Measurements from ENCODE around the gene DGKH. TPM values are rescaled to one million over a fixed set of nuclear protein-coding genes. Genes with fewer than 3 reads are reported as not detected.

DGKH gene
- total and polyA plus RNA-seq, 8 donors, result 9.8 to 17.1 (median 12.0) TPM

DNA sequence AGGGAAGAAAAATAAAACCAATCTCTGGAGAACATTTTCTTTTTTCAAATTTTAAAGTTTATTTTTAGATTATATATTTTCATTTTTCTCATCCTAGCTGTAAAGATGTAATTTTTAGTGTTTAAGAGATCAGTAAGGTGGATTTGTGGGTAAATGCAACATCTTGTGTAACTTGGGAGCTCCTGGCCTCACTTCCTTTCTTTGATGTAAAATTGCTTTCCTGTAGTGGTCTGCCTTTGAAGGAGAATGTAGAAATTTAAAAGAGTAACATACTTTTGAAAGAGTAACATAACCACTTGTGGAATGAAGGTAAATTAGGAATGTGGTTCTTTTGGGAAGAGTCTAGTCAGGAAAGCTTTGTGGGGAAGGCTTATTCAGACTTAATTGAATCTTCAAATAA lies 127.8 kb downstream of the DGKH start:
- H3K27me3 ChIP-seq, result no peaks in the 10 kb centered on the region
- no peaks in the 10 kb centered on the region for H3K4me1 ChIP-seq
- H3K27ac ChIP-seq, result no peak overlapping the region
- H3K4me3 ChIP-seq, result no peak overlapping the region
- intact Hi-C loops (cut with DNase I), result no loop called here
- H3K9me3 ChIP-seq, result no peaks in the 10 kb centered on the region
- DNase-seq, result no peak
- H3K36me3 ChIP-seq, result peaks cover 0 to 16% of the 10 kb centered on the region in 2 donors
- no peak for ATAC-seq
- TF ChIP-seq CTCF (IDR thresholded peaks at IDR 0.05), result no peak

DNA sequence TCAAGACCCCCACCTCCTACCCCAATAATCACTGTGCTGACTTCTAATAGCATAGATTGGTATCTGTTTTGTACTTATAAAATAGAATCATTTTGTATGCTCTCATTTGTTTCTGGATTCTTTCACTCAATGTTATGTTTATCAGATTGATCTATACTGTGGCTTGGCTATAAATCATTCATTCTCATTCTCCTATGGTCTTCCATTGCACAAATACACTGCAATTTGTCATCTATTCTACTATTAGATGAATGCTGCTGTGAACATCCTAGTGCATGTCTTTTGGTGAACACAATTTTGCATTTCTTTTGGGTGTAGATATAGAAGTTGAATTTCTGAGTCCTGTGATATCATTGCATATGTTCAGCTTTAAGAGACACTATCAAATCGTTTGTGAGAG lies 128.7 kb downstream of the DGKH start:
- Histone ChIP-seq H3K36me3 (peaks cover 0 to 19% of the 10 kb centered on the region in 2 donors), H3K9me3 (no peaks in the 10 kb centered on the region), H3K27ac (no peak overlapping the region), H3K27me3 (no peaks in the 10 kb centered on the region), H3K4me3 (no peak overlapping the region), H3K4me1 (no peaks in the 10 kb centered on the region)
- DNase-seq (no peak), ATAC-seq (no peak)
- intact Hi-C loops (cut with DNase I), result no loop called here
- TF ChIP-seq CTCF (IDR thresholded peaks at IDR 0.05), result no peak

DNA sequence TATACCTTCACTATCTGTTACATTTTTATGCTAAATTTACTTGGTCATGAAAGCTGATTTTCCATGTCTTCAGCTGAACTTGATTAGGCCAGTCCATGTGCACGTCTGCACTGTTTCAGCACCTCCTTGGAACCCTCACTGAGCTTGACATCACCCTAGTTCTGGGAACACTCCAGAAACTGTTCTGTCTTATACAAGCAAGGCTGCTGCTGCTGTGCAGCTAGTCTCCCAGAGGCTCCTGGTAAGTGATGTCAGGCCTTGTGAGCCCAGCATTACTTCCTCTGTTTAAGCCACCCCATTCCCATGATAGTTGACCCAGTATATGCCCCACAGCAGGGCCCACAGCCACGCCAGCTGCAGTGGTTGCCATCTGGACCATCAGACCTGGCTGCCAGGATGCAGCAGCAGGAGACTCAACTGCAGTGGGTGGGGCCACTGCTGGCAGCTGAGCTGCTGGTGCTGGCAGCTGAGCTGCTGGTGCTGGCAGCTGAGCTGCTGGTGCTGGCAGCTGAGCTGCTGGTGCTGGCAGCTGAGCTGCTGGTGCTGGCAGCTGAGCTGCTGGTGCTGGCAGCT lies 133.0 kb downstream of the DGKH start:
- Histone ChIP-seq H3K4me3 (no peak overlapping the region), H3K9me3 (no peaks in the 10 kb centered on the region), H3K27ac (no peak overlapping the region), H3K27me3 (no peaks in the 10 kb centered on the region), H3K4me1 (no peaks in the 10 kb centered on the region), H3K36me3 (peaks cover 0 to 7% of the 10 kb centered on the region in 2 donors)
- intact Hi-C loops (cut with DNase I), result no loop called here
- no peak for TF ChIP-seq CTCF (IDR thresholded peaks at IDR 0.05)
- ATAC-seq, result no peak
- no peak for DNase-seq

DNA sequence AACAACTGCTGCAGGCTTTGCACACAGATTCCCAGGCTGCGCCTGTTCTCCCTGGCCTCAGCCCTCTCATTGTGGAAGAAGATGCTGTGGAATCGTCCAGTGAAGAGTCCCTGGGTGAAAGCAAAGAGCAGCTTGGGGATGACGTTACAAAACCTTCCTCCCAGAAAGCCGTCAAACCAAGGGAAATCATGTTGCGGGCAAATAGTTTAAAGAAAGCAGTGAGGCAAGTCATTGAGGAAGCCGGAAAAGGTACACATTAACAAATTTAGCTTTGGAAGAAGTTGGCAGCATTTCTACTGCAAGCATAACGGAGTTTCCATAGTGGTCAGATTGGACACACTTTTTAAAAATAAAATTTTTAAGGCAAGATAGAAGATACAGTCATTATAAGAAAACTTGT lies 140.6 kb downstream of the DGKH start:
- TF ChIP-seq CTCF (IDR thresholded peaks at IDR 0.05), result no peak
- H3K27ac ChIP-seq, result no peak overlapping the region
- DNase-seq (no peak), ATAC-seq (no peak)
- H3K9me3 ChIP-seq, result no peaks in the 10 kb centered on the region
- peaks cover 0 to 39% of the 10 kb centered on the region in 2 donors for H3K36me3 ChIP-seq
- no peaks in the 10 kb centered on the region for H3K27me3 ChIP-seq
- no peak overlapping the region for H3K4me3 ChIP-seq
- no peaks in the 10 kb centered on the region for H3K4me1 ChIP-seq
- intact Hi-C loops (cut with DNase I), result no loop called here

- intact Hi-C loops (cut with DNase I), result no loop called here
- no peaks in the 10 kb centered on the region for H3K4me1 ChIP-seq
- no peaks in the 10 kb centered on the region for H3K9me3 ChIP-seq
- no peak overlapping the region for H3K4me3 ChIP-seq
- DNase-seq (no peak), ATAC-seq (no peak)
- no peak for TF ChIP-seq CTCF (IDR thresholded peaks at IDR 0.05)
- no peaks in the 10 kb centered on the region for H3K27me3 ChIP-seq
- no peak overlapping the region for H3K27ac ChIP-seq
- H3K36me3 ChIP-seq, result peaks cover 3 to 51% of the 10 kb centered on the region in 2 donors
These were observed 142.1 kb downstream of the DGKH start for GRCh38 chr13:42190529-42190928.

All from left lung (tissue), 10 donors.